Panc1 (cell line): ENCODE results near the gene MACF1.

Experiments used
- CTCF ChIP-seq: fragments of 450-650 bp; IDR thresholded peaks from 2 replicates; pipeline ENCODE4 v1.5.1; 2017; ENCODE audit warnings: mild to moderate bottlenecking
- POLR2AphosphoS5 ChIP-seq: IDR thresholded peaks from 2 replicates; pipeline ENCODE4 v1.6.1; 2012; ENCODE audit warnings: mild to moderate bottlenecking, low read depth, low read length, moderate library complexity
- TF ChIP-seq, protein P1 (sequence below), 2 experiments: IDR thresholded peaks; 2 replicates each; pipeline ENCODE4 v1.6.1; 2011 to 2012; ENCODE audit warnings: low read depth in 2 of 2, control low read depth in 1 of 2, low read length in 1 of 2, mild to moderate bottlenecking in 1 of 2, moderate library complexity in 1 of 2; ENCODE audit not compliant: insufficient read depth in 1 of 2

DNA sequence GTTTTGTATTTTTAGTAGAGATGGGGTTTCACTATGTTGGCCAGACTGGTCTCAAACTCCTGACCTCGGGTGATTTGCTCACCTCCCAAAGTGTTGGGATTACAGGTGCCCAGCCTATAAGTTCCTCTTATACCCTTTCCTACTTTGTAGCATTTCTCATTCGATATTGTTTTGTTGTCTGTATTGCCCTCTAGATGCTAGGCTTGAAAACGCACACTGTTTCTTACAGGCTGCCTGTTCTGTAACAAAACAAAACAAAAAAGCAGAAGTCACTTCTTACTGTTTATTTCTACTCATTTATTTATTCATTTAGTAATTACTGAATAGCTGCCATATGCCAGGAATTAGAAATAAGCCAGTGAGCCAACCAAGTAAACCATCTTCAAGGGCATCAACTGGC, 150.1 kb downstream of the MACF1 start:
- TF ChIP-seq CTCF (0 out of 2 replicates have a peak, but pooled peaks have one; percentile 17), POLR2AphosphoS5 (no peak)
- TF ChIP-seq, protein P1, sequence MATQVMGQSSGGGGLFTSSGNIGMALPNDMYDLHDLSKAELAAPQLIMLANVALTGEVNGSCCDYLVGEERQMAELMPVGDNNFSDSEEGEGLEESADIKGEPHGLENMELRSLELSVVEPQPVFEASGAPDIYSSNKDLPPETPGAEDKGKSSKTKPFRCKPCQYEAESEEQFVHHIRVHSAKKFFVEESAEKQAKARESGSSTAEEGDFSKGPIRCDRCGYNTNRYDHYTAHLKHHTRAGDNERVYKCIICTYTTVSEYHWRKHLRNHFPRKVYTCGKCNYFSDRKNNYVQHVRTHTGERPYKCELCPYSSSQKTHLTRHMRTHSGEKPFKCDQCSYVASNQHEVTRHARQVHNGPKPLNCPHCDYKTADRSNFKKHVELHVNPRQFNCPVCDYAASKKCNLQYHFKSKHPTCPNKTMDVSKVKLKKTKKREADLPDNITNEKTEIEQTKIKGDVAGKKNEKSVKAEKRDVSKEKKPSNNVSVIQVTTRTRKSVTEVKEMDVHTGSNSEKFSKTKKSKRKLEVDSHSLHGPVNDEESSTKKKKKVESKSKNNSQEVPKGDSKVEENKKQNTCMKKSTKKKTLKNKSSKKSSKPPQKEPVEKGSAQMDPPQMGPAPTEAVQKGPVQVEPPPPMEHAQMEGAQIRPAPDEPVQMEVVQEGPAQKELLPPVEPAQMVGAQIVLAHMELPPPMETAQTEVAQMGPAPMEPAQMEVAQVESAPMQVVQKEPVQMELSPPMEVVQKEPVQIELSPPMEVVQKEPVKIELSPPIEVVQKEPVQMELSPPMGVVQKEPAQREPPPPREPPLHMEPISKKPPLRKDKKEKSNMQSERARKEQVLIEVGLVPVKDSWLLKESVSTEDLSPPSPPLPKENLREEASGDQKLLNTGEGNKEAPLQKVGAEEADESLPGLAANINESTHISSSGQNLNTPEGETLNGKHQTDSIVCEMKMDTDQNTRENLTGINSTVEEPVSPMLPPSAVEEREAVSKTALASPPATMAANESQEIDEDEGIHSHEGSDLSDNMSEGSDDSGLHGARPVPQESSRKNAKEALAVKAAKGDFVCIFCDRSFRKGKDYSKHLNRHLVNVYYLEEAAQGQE (IDR thresholded peaks at IDR 0.05; ENCODE audit: insufficient read depth in 1 of 2, low read depth in 2 of 2, low read length in 1 of 2) = no peak
